G401.6 (cell line): ENCODE measurements around the gene PIK3AP1.
"Not testable (repeated sequence)": the region's sequence is repeated elsewhere in the genome, so short reads cannot be mapped to it uniquely, and the experiment has no call there.

Experiments
- FAIRE-seq: peaks from 2 replicates; lab custom pipeline; 2012; peaks lifted over from hg19 to GRCh38; lab: Jason Lieb, UNC

Gene PIK3AP1

GRCh38 chr10:96576277-96576980, 143.9 kb downstream of the PIK3AP1 start:
- no peak for FAIRE-seq

GRCh38 chr10:96574564-96574963, 145.8 kb downstream of the PIK3AP1 start:
- FAIRE-seq: not testable (repeated sequence)

GRCh38 chr10:96573036-96573435, 147.3 kb downstream of the PIK3AP1 start:
- no peak for FAIRE-seq

- no peak for FAIRE-seq
Measured at GRCh38 chr10:96570983-96571964, 149.0 kb downstream of the PIK3AP1 start.

- FAIRE-seq: no peak
Measured at GRCh38 chr10:96570511-96570910, 149.8 kb downstream of the PIK3AP1 start.

- FAIRE-seq: no peak
Measured at GRCh38 chr10:96568402-96568801, 151.9 kb downstream of the PIK3AP1 start.

GRCh38 chr10:96565774-96566173, 154.5 kb downstream of the PIK3AP1 start:
- no peak for FAIRE-seq

GRCh38 chr10:96560966-96561887, 159.1 kb downstream of the PIK3AP1 start:
- no peak for FAIRE-seq

GRCh38 chr10:96560489-96560888, 159.8 kb downstream of the PIK3AP1 start:
- FAIRE-seq: no peak

GRCh38 chr10:96556003-96556402, 164.3 kb downstream of the PIK3AP1 start:
- peak; percentile 72 for FAIRE-seq

GRCh38 chr10:96555330-96555729, 165.0 kb downstream of the PIK3AP1 start:
- no peak for FAIRE-seq

GRCh38 chr10:96548589-96548988, 171.7 kb downstream of the PIK3AP1 start:
- no peak for FAIRE-seq

GRCh38 chr10:96545558-96545957, 174.8 kb downstream of the PIK3AP1 start:
- FAIRE-seq: not testable (repeated sequence)
